ENCODE measurements around the gene TNFSF9. TPM values are rescaled to one million over a fixed set of nuclear protein-coding genes. Genes with fewer than 3 reads are reported as not detected.

TNFSF9 gene
- total RNA-seq, 4 donors from 2014 or later: 0.17 to 0.27 TPM; not detected in 2

GRCh38 chr19:6521718-6522646 is 8.8 kb upstream of the TNFSF9 start:
- Histone ChIP-seq H3K4me3 (no peak overlapping the region), H3K27me3 (peaks cover 20% of the 10 kb centered on the region), H3K9me3 (no peaks in the 10 kb centered on the region), H3K4me1 (peaks cover 0 to 8% (median 0%) of the 10 kb centered on the region in 3 donors), H3K36me3 (no peaks in the 10 kb centered on the region), H3K27ac (no peak overlapping the region)
- no peak for TF ChIP-seq CTCF (IDR thresholded peaks at IDR 0.05)
- TF ChIP-seq EP300 (IDR thresholded peaks at IDR 0.05): no peak
- no peak for TF ChIP-seq POLR2A (IDR thresholded peaks at IDR 0.05)
- no peak for TF ChIP-seq POLR2AphosphoS5 (IDR thresholded peaks at IDR 0.05)
- 51 to 70% methylated on average over 2 to 4 of the region's 20 CpGs for WGBS, 2 donors (ENCODE audit: low coverage in 1 of 2)
- no peak for ATAC-seq

- no peak for ATAC-seq
- 37 to 81% methylated on average over 2 to 6 of the region's 6 CpGs for WGBS, 2 donors (ENCODE audit: low coverage in 1 of 2)
Observed at GRCh38 chr19:6522712-6523111, 8.1 kb upstream of the TNFSF9 start.

GRCh38 chr19:6524311-6524710 is 6.5 kb upstream of the TNFSF9 start:
- H3K9me3 ChIP-seq: no peaks in the 10 kb centered on the region
- TF ChIP-seq POLR2AphosphoS5 (IDR thresholded peaks at IDR 0.05) (no peak), CTCF (IDR thresholded peaks at IDR 0.05) (no peak), EP300 (IDR thresholded peaks at IDR 0.05) (no peak), POLR2A (IDR thresholded peaks at IDR 0.05) (no peak)
- WGBS, 2 donors (ENCODE audit: low coverage in 1 of 2): 72% methylated on average over 2 of the region's 2 CpGs; no CpG with 5 or more reads in 1 of the 2 donors
- no peaks in the 10 kb centered on the region for H3K36me3 ChIP-seq
- no peak overlapping the region for H3K4me3 ChIP-seq
- H3K27me3 ChIP-seq: peaks cover 20% of the 10 kb centered on the region
- no peak for ATAC-seq
- peaks cover 0 to 7% (median 4%) of the 10 kb centered on the region in 3 donors for H3K4me1 ChIP-seq
- H3K27ac ChIP-seq: no peak overlapping the region

More at GRCh38 chr19:6522712-6523111, 8.1 kb upstream of the TNFSF9 start:
- peaks cover 0 to 5% (median 0%) of the 10 kb centered on the region in 3 donors for H3K4me1 ChIP-seq
- no peak overlapping the region for H3K27ac ChIP-seq
- no peaks in the 10 kb centered on the region for H3K36me3 ChIP-seq
- H3K9me3 ChIP-seq: no peaks in the 10 kb centered on the region
- H3K27me3 ChIP-seq: peaks cover 20% of the 10 kb centered on the region
- H3K4me3 ChIP-seq: no peak overlapping the region
- TF ChIP-seq POLR2AphosphoS5 (IDR thresholded peaks at IDR 0.05) (no peak), CTCF (IDR thresholded peaks at IDR 0.05) (no peak), POLR2A (IDR thresholded peaks at IDR 0.05) (no peak), EP300 (IDR thresholded peaks at IDR 0.05) (no peak)

- peaks cover 22% of the 10 kb centered on the region for H3K27me3 ChIP-seq
- peaks cover 0 to 34% (median 9%) of the 10 kb centered on the region in 3 donors for H3K4me1 ChIP-seq
- H3K9me3 ChIP-seq: no peaks in the 10 kb centered on the region
- no peak overlapping the region for H3K27ac ChIP-seq
- no peak overlapping the region for H3K4me3 ChIP-seq
- no peak for TF ChIP-seq CTCF (IDR thresholded peaks at IDR 0.05)
- TF ChIP-seq EP300 (IDR thresholded peaks at IDR 0.05): no peak
- no peak for TF ChIP-seq POLR2A (IDR thresholded peaks at IDR 0.05)
- no peak for TF ChIP-seq POLR2AphosphoS5 (IDR thresholded peaks at IDR 0.05)
- ATAC-seq: no peak
- no peaks in the 10 kb centered on the region for H3K36me3 ChIP-seq
- 55 to 64% methylated on average over 5 to 12 of the region's 17 CpGs for WGBS, 2 donors (ENCODE audit: low coverage in 1 of 2)
Observed at GRCh38 chr19:6527893-6528543, 2.8 kb upstream of the TNFSF9 start.
